ENCODE data around the gene SOAT1. TPM values are rescaled to one million over a fixed set of nuclear protein-coding genes. Genes with fewer than 3 reads are reported as not detected.

The SOAT1 gene
- total RNA-seq: 28.9 and 44.9 TPM in 2 replicates

GRCh38 chr1:179293340-179294327 is at the start of gene SOAT1:
TSS of gene SOAT1 (plus strand) at chr1:179293797. CDS start at chr1:179302685, 8,888 bp downstream.

GRCh38 chr1:179365342-179366092 is 71.9 kb downstream of the SOAT1 start, which contains the start of gene AXDND1:
TSS of gene AXDND1 (plus strand) at chr1:179365971. CDS start at chr1:179366510, 539 bp downstream.

Other genes with a start within 250 kb of the SOAT1 start
- 28.4 and 29.1 TPM in 2 replicates for gene TOR3A, start 211.7 kb upstream of the SOAT1 start, total RNA-seq
- gene ABL2, start 64.1 kb upstream of the SOAT1 start, total RNA-seq: 32.4 and 34.0 TPM in 2 replicates
- 0.14 and 0.28 TPM in 2 replicates for gene AXDND1, start 72.2 kb downstream of the SOAT1 start, total RNA-seq